KOPT-K1 (cell line): Measurements from ENCODE around the gene ODAD4.

Source experiments
- H3K27ac ChIP-seq: fragments of 200-600 bp; sonication (generic); 2 replicates; pipeline ENCODE4 v1.5.1; 2016; ENCODE audit warnings: antibody characterized with exemption, mild to moderate bottlenecking, low read depth, low read length; ENCODE audit not compliant: poor library complexity, severe bottlenecking
- H3K36me3 ChIP-seq: fragments of 200-600 bp; sonication (generic); 2 replicates; pipeline ENCODE4 v1.5.1; 2017; ENCODE audit warnings: antibody characterized with exemption, mild to moderate bottlenecking, low read length, moderate library complexity; ENCODE audit not compliant: insufficient read depth
- H3K9me3 ChIP-seq: fragments of 200-600 bp; sonication (generic); 2 replicates; pipeline ENCODE4 v1.5.1; 2017; ENCODE audit warnings: antibody characterized with exemption, low read length, mild to moderate bottlenecking; ENCODE audit not compliant: insufficient read depth, poor library complexity, severe bottlenecking

Gene ODAD4

DNA sequence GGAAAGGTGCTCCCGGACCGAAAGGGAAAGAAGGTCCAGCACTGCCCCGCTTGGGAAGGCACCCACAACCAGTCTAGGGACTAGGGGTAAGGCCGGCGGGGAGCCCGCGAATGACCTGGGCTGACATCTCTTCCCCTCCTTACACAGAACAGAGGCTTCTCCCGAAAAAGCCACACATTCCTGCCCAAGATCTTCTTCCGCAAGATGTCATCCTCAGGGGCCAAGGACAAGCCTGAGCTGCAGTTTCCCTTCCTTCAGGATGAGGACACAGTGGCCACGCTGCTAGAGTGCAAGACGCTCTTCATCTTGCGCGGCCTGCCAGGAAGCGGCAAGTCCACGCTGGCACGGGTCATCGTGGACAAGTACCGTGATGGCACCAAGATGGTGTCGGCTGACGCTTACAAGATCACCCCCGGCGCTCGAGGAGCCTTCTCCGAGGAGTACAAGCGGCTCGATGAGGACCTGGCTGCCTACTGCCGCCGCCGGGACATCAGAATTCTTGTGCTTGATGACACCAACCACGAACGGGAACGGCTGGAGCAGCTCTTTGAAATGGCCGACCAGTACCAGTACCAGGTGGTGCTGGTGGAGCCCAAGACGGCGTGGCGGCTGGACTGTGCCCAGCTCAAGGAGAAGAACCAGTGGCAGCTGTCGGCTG, 37.6 kb downstream of the ODAD4 start:
- H3K27ac ChIP-seq = peak overlapping the region; percentile 78
- no peaks in the 10 kb centered on the region for H3K9me3 ChIP-seq
- H3K36me3 ChIP-seq = peaks cover 52% of the 10 kb centered on the region

DNA sequence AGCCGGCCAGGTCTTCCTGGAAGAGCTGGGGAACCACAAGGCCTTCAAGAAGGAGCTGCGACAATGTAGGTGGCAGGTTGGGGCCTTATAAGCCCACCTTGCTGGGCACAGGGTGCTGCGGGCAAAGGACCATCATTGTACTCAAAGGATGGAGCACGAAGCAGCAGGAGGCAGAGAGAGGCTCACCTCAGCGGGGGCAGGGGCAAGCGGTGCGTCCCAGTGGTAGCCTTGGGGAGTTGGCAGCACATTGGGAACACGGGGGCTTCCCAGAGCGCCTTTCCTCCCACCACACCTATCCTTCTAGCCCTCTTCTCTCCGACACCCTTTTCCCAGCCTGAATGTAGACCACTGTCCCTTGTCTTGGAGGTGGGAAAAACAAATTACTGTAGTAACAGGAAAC, 38.3 kb downstream of the ODAD4 start:
- no peak overlapping the region for H3K27ac ChIP-seq
- no peaks in the 10 kb centered on the region for H3K9me3 ChIP-seq
- H3K36me3 ChIP-seq = peaks cover 59% of the 10 kb centered on the region

DNA sequence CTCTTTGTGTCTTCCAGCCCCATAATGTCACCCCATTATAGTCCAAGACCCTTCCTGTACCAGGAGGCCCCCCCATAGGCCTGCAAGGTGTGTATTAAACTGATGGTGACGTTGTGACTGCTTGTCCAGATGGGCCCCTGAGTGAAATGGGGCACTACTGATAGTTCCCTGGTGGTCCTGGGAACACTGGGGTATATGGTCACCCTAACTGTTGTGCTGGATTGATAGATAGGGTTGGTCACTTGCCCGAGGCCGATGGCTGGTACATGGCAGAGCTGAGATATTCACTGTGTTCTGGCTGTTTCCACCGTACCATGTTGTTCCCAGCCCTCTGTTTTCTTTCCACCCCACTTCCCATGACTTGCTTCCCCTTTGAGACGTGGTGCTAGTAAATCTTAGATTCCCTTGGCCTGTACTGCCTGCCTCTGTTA, 40.5 kb downstream of the ODAD4 start:
- H3K36me3 ChIP-seq = peaks cover 81% of the 10 kb centered on the region
- H3K9me3 ChIP-seq = no peaks in the 10 kb centered on the region
- H3K27ac ChIP-seq = no peak overlapping the region

DNA sequence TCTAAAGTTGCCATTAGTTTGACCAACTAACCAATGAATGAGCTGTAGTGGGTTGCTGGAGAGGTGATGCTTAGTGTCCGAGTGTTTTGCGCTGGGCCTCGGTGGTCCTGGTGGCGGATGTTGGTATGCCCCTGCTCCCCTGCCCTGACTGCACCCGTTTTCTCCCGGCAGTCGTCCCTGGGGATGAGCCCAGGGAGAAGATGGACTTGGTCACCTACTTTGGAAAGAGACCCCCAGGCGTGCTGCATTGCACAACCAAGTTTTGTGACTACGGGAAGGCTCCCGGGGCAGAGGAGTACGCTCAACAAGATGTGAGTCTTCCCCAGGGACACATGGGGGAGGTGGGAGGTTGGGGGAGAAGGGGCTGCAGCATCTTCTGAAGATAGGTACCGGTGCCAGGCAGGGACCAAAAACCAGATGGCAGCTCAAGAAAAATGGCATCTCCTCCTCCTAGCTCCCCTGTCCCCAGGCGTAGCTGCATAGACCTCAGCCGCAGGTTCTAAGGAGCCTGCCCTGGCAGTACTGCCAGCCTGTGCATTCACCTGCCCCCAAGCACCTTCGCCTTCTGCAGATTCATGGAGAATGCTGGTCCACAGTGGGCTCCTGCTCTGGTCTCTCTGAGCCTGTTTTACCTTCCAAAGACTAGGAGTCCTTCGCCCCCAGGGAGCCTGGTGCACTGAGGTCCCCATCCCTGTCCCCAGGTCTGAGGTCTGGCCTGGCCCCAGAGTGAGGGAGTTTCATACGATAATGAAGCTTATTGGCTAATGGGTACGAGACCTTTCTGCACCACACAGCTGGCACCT, 41.5 kb downstream of the ODAD4 start:
- peaks cover 91% of the 10 kb centered on the region for H3K36me3 ChIP-seq
- no peak overlapping the region for H3K27ac ChIP-seq
- H3K9me3 ChIP-seq = no peaks in the 10 kb centered on the region

DNA sequence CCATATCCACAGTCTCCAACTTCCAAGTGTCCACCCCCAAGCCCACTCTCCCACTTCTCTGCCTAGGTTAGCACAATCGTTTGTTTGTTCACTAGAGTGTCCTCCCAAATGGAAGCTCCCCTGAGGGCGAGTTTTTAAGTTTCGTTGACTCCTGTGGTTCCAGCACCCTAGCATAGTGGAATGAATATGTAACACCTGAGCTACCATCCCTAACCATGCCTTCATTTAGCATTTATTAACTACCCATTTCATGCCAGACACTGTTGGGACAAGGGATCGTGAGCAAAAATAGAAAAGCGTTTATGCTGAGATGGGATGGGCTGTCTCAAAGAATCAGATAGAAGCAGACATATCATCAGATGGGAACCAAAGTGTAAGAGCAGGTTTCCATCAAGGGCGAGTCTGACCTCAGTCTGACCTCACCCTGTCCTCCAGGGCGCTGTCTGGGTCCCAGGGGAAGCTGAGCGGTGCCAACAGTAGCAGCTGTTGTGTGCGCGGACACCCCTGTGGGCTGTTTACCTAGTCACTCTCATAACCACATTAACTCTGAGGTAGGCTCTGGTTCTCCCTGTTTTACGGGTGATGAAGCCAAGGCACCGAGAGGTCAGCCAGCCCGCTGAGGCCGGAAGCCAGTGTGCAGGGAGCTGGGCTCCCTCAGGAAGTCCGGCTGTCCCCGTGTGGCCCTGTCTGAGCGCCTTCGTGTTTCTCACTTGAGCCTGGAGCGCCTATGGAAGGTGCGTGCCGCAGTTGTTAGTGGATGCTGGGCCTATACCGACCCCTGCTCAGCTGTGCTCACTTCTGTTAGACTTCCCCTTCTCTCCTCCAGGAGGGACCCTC, 42.4 kb downstream of the ODAD4 start:
- Histone ChIP-seq H3K27ac (no peak overlapping the region), H3K9me3 (no peaks in the 10 kb centered on the region), H3K36me3 (peaks cover 98% of the 10 kb centered on the region)

DNA sequence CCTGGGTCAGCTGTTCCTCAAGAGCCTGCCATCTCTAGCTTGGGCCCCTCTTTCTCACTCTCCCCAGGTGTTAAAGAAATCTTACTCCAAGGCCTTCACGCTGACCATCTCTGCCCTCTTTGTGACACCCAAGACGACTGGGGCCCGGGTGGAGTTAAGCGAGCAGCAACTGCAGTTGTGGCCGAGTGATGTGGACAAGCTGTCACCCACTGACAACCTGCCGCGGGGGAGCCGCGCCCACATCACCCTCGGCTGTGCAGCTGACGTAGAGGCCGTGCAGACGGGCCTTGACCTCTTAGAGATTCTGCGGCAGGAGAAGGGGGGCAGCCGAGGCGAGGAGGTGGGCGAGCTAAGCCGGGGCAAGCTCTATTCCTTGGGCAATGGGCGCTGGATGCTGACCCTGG, 43.0 kb downstream of the ODAD4 start:
- H3K36me3 ChIP-seq = peaks cover 98% of the 10 kb centered on the region

DNA sequence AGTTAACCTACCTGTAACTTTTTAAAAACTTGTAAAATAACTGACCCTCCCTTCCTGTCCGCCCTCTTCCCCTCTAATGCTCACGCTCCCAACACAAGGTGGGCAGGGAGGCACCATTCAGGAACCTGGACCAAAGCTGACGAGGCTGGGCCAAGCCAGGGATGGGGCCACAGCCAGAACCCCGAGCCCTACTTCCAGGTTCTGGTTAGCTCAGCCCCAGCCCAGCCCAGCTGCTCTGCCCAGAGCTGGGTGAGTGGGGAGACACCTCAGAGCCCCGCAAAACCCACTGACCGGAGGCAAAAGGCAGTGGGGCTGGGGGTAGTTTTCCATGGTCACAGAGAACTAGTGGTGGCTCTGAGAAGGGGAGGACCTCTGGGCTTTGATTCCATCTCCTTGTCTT, 43.6 kb downstream of the ODAD4 start:
- Histone ChIP-seq H3K9me3 (no peaks in the 10 kb centered on the region), H3K27ac (no peak overlapping the region), H3K36me3 (peaks cover 97% of the 10 kb centered on the region)

More for the DNA sequence above, 43.0 kb downstream of the ODAD4 start:
- no peaks in the 10 kb centered on the region for H3K9me3 ChIP-seq
- H3K27ac ChIP-seq = no peak overlapping the region

DNA sequence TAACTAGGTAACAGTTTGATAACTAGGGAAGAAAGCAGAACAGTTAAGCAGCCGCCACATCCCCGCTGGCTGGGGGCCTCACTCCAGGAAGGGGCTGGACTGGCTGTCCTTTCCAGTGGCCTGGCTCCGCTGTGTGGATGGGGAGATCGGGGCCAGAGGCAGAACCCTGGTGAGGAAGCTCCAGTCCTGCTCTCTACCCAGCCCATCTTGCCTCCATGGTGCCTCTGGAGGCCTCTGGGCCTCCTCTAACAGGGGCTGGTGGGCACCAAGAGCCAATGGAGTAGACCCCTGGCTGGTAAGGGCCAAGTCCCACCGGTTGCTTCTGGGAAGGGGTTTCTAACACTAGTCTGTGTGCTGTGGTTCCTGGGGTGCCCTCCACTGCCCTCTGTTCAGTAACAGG, 44.2 kb downstream of the ODAD4 start:
- Histone ChIP-seq H3K36me3 (peaks cover 95% of the 10 kb centered on the region), H3K27ac (no peak overlapping the region), H3K9me3 (no peaks in the 10 kb centered on the region)

DNA sequence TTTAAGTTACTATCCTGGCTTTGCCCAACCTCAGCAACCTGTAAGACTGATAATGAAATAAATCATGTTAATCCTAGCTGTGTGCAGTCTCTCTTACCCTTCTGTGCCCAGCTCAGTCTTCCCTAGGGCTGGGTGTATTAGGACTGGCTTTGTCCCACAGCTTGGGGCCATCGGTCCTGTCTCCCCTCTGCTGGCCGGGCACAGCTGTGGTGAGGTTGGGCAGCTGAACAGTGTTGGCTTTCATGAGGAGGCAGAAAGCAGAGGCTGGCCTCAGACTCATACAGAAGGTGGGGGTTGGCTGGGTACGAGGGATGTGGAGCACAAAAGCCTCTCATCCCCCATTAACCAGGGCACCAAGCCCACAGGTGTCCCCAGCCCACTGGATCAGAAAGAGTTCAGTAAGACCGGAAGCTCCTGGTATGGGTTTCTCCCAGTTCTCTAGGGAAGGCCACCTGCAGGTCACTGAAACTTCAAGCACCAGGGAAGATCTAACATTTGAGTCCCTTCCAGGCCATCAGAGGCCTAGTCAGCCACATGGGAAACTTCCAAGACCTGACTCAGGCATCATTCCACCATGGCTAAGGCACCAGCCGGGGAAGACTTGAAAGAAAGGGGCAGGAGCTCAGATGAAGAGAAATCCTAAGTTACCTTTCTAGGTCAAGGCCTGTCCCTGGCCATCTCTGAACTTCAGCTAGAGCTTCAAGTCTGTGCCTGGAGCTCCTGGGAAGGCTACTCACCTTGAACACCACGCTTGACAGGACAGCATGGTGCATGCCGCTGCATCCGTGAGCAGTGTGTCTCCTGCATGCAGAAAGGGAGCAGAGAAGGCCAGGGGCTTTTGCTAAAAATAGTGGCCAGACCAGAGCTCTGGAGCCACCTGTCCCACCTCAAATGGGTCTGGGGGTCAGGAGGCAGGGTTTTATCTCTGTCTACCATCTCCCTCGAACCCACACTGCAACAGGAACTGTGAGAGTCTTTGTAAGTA, 45.0 kb downstream of the ODAD4 start:
- Histone ChIP-seq H3K36me3 (peaks cover 96% of the 10 kb centered on the region), H3K9me3 (no peaks in the 10 kb centered on the region), H3K27ac (no peak overlapping the region)

DNA sequence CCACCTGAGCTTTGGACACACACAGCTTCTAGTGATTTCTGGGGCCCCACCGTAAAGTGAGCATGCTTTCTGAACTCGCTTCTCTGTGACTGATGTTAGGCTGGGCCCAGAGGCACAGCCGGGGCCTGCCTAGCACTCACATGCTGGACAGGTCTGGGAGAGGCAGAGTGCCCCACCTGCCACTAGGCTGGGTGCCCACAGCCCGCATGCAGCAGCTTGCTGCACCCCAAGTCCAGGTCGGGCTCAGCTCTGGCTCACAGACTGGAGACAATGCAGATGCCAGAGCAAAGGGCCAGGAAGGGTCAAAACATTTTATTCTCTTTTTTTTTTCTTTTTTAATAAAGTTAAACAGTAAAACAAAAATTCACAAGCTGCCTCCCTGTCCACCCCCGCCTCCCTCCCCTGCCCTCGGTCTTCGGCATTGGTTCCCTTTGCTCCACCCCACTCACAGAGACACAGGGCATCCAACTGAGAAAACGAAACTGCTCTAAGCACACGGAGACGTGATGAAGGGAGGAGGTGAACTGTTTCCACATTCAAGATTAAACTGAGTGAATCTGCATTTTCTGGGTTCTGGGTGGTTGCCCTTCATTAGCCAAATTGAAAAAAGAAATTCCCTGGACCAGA, 45.8 kb downstream of the ODAD4 start:
- no peak overlapping the region for H3K27ac ChIP-seq
- peaks cover 97% of the 10 kb centered on the region for H3K36me3 ChIP-seq
- no peaks in the 10 kb centered on the region for H3K9me3 ChIP-seq

DNA sequence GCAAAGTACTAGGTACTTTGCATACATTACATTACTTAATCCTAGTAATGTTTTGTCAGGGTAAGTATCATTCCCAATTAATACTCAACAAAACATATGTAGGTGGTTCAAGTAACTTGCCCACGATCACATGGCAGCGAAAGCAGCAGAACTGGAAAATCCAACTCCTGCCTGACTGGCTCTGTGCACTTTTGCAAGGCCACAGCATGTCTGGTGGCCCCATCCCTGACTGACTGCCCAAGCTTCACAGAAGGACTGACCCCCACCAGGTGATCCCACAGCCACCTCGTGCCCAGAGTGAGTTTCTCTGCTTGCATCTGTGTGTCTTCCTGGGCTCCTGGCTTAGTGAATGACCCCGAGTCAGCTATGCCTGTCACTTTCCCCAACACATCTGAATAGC, 47.6 kb downstream of the ODAD4 start:
- Histone ChIP-seq H3K9me3 (no peaks in the 10 kb centered on the region), H3K36me3 (peaks cover 97% of the 10 kb centered on the region), H3K27ac (no peak overlapping the region)

DNA sequence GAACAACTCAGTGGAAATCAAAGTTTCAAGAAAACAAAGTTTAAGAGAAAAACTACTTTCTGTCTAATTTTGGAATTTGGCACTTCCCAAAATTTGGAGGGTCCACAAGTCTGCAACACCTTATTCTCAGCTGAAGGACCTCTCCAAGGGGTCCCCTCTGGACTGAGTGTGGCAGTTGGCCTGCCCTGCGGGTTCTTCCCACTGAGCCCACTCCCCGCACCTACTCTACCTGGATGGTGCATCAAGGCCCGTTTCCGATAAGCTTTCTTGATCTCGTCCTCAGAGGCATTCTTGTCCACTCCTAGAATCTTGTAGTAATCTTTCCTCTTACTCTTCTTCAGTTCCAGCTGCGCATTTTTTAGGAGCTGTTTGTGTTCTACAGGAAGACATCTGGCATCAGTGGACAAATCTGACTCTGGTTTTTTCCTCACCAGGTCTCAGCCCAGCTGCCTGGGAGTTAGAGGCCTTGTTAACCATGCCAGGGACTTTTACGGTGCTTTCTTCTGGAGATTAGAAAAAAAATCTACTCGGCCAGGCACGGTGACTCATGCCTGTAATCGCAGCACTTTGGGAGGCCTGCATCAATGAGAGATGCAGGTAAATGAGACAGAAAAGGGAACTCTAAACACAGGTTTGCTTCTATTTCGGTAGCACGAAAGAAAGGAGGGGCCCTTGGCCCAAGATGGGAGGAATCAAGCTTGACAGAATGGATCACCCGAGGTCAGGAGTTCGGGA, 51.8 kb downstream of the ODAD4 start:
- H3K36me3 ChIP-seq = peaks cover 97% of the 10 kb centered on the region
- H3K9me3 ChIP-seq = no peaks in the 10 kb centered on the region
- no peak overlapping the region for H3K27ac ChIP-seq

DNA sequence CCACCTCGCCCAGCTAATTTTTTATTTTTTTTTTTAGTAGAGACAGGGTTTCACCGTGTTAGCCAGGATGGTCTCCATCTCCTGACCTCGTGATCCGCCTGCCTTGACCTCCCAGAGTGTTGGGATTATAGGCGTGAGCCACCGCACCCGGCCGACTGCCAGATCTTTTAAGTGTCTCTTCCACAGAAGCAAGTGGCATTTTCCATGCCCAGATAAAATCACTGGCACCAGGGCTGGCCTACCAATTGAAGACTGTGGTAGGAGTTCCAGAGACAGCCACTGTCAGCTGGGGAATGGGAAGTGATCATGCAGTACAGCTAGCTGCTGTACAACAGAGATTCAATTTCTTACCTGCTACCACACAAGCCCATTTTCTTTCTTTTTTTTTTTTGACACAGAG, 54.0 kb downstream of the ODAD4 start:
- peaks cover 99% of the 10 kb centered on the region for H3K36me3 ChIP-seq
- H3K27ac ChIP-seq = no peak overlapping the region
- H3K9me3 ChIP-seq = no peaks in the 10 kb centered on the region
